ENCODE measurements around the gene IGF1R.

The IGF1R gene

DNA sequence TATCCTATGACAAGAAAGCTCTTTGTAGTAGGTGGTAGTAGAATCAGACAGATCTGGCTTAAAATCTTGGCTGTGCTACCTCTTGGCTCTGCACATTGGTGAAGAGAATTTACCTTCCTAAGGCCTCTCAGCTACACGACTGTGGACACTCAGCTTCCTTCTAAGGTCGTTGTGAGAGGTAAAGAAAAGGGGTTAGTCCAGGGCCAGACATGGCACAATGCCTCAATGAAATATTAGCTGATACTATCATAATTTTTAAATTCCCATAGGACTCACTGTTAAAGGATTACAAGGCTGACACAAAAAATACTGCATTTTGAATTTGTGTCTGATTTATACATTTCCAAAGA lies 80.4 kb downstream of the IGF1R start:
- no peak overlapping the region for H3K4me2 ChIP-seq
- no peak overlapping the region for H3K4me3 ChIP-seq (IDR thresholded peaks at IDR 0.05; ENCODE audit: insufficient read depth, low read depth, low read length)
- peaks cover 11% of the 10 kb centered on the region for H3K4me1 ChIP-seq (ENCODE audit: low read depth, poor library complexity, severe bottlenecking)
- TF ChIP-seq, protein P1, sequence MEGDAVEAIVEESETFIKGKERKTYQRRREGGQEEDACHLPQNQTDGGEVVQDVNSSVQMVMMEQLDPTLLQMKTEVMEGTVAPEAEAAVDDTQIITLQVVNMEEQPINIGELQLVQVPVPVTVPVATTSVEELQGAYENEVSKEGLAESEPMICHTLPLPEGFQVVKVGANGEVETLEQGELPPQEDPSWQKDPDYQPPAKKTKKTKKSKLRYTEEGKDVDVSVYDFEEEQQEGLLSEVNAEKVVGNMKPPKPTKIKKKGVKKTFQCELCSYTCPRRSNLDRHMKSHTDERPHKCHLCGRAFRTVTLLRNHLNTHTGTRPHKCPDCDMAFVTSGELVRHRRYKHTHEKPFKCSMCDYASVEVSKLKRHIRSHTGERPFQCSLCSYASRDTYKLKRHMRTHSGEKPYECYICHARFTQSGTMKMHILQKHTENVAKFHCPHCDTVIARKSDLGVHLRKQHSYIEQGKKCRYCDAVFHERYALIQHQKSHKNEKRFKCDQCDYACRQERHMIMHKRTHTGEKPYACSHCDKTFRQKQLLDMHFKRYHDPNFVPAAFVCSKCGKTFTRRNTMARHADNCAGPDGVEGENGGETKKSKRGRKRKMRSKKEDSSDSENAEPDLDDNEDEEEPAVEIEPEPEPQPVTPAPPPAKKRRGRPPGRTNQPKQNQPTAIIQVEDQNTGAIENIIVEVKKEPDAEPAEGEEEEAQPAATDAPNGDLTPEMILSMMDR (conservative IDR thresholded peaks at IDR 0.05; ENCODE audit: low read depth, low read length) = no peak
- no peak overlapping the region for H3K27ac ChIP-seq
- no peak overlapping the region for H2AFZ ChIP-seq (ENCODE audit: low read depth)
- no peaks in the 10 kb centered on the region for H3K27me3 ChIP-seq (ENCODE audit: insufficient read depth, low read depth)
- no peak overlapping the region for H3K9ac ChIP-seq
- peaks cover 7% of the 10 kb centered on the region; the same call in 1 of the 2 replicates for H4K20me1 ChIP-seq (ENCODE audit: insufficient read depth)
- H3K79me2 ChIP-seq (ENCODE audit: insufficient read depth, low read depth) = peaks cover 79% of the 10 kb centered on the region
- H3K36me3 ChIP-seq (ENCODE audit: insufficient read depth) = no peaks in the 10 kb centered on the region

- no peaks in the 10 kb centered on the region for H3K27me3 ChIP-seq (ENCODE audit: insufficient read depth, low read depth)
- TF ChIP-seq, protein P1 (conservative IDR thresholded peaks at IDR 0.05; ENCODE audit: low read depth, low read length) = no peak
- no peak overlapping the region for H3K27ac ChIP-seq
- no peak overlapping the region for H3K9ac ChIP-seq
- no peak overlapping the region for H3K4me2 ChIP-seq
- H3K4me3 ChIP-seq (IDR thresholded peaks at IDR 0.05; ENCODE audit: insufficient read depth, low read depth, low read length) = no peak overlapping the region
- H3K79me2 ChIP-seq (ENCODE audit: insufficient read depth, low read depth) = peaks cover 79% of the 10 kb centered on the region
- no peaks in the 10 kb centered on the region for H3K36me3 ChIP-seq (ENCODE audit: insufficient read depth)
- H2AFZ ChIP-seq (ENCODE audit: low read depth) = no peak overlapping the region
- peaks cover 10% of the 10 kb centered on the region; the same call in 1 of the 2 replicates for H4K20me1 ChIP-seq (ENCODE audit: insufficient read depth)
- peaks cover 19% of the 10 kb centered on the region for H3K4me1 ChIP-seq (ENCODE audit: low read depth, poor library complexity, severe bottlenecking)
These were observed 81.2 kb downstream of the IGF1R start for GRCh38 chr15:98729446-98730042.

DNA sequence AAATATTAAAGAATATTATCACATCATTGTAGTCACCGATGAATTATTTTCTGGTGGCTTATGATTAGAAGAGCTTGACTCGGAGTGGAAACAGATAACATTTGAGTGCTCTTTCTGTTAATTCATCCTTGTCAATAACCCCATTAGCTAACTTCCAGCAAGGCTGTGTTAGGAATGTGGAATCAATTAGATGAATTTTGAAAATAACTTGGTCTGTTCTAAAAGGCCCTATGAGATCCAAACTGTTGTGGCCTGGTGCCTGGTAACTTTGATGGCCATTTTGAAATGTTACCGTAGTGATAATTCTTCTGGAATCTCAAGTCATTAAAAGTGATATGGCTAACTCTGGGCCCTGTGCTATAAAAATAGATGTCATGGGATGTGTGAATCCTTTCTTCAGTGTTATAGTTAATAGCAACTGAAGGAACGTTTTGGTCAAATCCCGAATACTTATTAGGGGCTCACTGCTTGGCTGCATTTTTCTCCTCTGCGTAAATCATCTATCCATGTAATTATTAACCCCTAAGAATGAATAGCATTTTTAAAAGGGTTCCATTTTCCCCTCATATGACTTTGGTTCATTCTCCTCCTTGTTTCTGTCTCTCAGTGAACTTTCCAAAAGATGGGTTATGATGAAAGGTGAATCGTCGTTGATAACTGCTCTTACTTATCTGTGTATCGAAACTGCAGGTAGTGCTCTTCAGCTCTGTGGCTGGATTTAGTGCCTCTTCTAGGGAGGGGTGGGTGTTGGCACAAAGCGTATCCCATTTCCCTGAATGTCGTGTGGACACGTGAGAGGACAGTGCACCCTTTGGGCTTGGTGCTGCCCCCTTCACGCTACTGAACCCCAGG lies 82.7 kb downstream of the IGF1R start:
- Histone ChIP-seq H3K4me1 (ENCODE audit: low read depth, poor library complexity, severe bottlenecking) (peaks cover 29% of the 10 kb centered on the region), H4K20me1 (ENCODE audit: insufficient read depth) (peaks cover 10% of the 10 kb centered on the region; the same call in 1 of the 2 replicates), H3K4me2 (no peak overlapping the region; the same call in 1 of the 2 replicates)

GRCh38 chr15:98731712-98732450 lies 83.5 kb downstream of the IGF1R start:
- Histone ChIP-seq H3K4me3 (IDR thresholded peaks at IDR 0.05; ENCODE audit: insufficient read depth, low read depth, low read length) (no peak overlapping the region), H3K9ac (no peak overlapping the region), H4K20me1 (ENCODE audit: insufficient read depth) (peaks cover 10% of the 10 kb centered on the region; the same call in 1 of the 2 replicates), H3K79me2 (ENCODE audit: insufficient read depth, low read depth) (peaks cover 76% of the 10 kb centered on the region), H2AFZ (ENCODE audit: low read depth) (no peak overlapping the region), H3K36me3 (ENCODE audit: insufficient read depth) (no peaks in the 10 kb centered on the region), H3K4me2 (no peak overlapping the region), H3K27me3 (ENCODE audit: insufficient read depth, low read depth) (no peaks in the 10 kb centered on the region), H3K27ac (no peak overlapping the region), H3K4me1 (ENCODE audit: low read depth, poor library complexity, severe bottlenecking) (peaks cover 29% of the 10 kb centered on the region)
- TF ChIP-seq, protein P1 (conservative IDR thresholded peaks at IDR 0.05; ENCODE audit: low read depth, low read length) = no peak

More for the DNA sequence above, 82.7 kb downstream of the IGF1R start:
- Histone ChIP-seq H3K4me3 (IDR thresholded peaks at IDR 0.05; ENCODE audit: insufficient read depth, low read depth, low read length) (no peak overlapping the region), H2AFZ (ENCODE audit: low read depth) (no peak overlapping the region), H3K27ac (no peak overlapping the region), H3K36me3 (ENCODE audit: insufficient read depth) (no peaks in the 10 kb centered on the region), H3K27me3 (ENCODE audit: insufficient read depth, low read depth) (no peaks in the 10 kb centered on the region), H3K9ac (no peak overlapping the region), H3K79me2 (ENCODE audit: insufficient read depth, low read depth) (peaks cover 80% of the 10 kb centered on the region)
- TF ChIP-seq, protein P1 (conservative IDR thresholded peaks at IDR 0.05; ENCODE audit: low read depth, low read length) = no peak

Measured in KMS-11 (cell line).